ENCODE data around the gene GPLD1. TPM values are rescaled to one million over a fixed set of nuclear protein-coding genes. Genes with fewer than 3 reads are reported as not detected.
"Not testable (repeated sequence)": the region's sequence is repeated elsewhere in the genome, so short reads cannot be mapped to it uniquely, and the experiment has no call there.

GPLD1 gene
- total RNA-seq, 3 donors from 2014 or later: 0.38 to 0.87 (median 0.45) TPM

- ATAC-seq (no peak), DNase-seq (no peak)
- H3K4me3 Mint-ChIP-seq: no peak overlapping the region
- H3K36me3 Mint-ChIP-seq (ENCODE audit: insufficient read depth): peaks cover 8% of the 10 kb centered on the region
- no peaks in the 10 kb centered on the region for H3K9me3 Mint-ChIP-seq
- no peaks in the 10 kb centered on the region for H3K27me3 Mint-ChIP-seq (ENCODE audit: low read depth)
- H3K4me1 Mint-ChIP-seq (ENCODE audit: low read depth): no peaks in the 10 kb centered on the region
Observed at GRCh38 chr6:24429146-24429545, 60.2 kb downstream of the GPLD1 start.

DNA sequence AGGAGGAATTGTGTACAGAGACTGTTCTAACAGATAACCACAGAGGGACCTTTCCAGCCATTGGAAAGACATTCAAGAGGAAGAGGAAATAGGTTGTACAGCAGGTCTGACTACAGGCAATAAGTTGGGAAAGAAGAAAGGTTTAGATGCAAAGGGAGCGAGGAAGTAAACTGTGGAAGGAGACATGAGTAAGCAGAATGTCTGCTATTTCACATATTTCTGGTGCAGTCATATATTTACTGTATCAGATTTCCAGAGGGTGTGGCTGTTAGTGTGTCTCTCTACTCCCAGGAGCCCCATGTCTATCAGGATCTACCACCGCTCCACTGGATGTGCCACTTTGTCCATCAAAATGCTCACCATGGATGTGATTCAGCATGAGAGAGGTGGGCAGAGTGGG, 60.8 kb downstream of the GPLD1 start:
- Mint-ChIP-seq H3K4me3 (no peak overlapping the region), H3K9me3 (no peaks in the 10 kb centered on the region), H3K27me3 (ENCODE audit: low read depth) (no peaks in the 10 kb centered on the region), H3K4me1 (ENCODE audit: low read depth) (no peaks in the 10 kb centered on the region), H3K36me3 (ENCODE audit: insufficient read depth) (peaks cover 8% of the 10 kb centered on the region)
- ATAC-seq (no peak), DNase-seq (no peak)

- H3K4me3 Mint-ChIP-seq: no peak overlapping the region
- ATAC-seq (no peak), DNase-seq (no peak)
- H3K4me1 Mint-ChIP-seq (ENCODE audit: low read depth): no peaks in the 10 kb centered on the region
- H3K9me3 Mint-ChIP-seq: no peaks in the 10 kb centered on the region
- no peaks in the 10 kb centered on the region for H3K27me3 Mint-ChIP-seq (ENCODE audit: low read depth)
- H3K36me3 Mint-ChIP-seq (ENCODE audit: insufficient read depth): peaks cover 13% of the 10 kb centered on the region
Observed at GRCh38 chr6:24426729-24427446, 62.5 kb downstream of the GPLD1 start.

- no peaks in the 10 kb centered on the region for H3K27me3 Mint-ChIP-seq (ENCODE audit: low read depth)
Observed at GRCh38 chr6:24425091-24425490, 64.3 kb downstream of the GPLD1 start.

DNA sequence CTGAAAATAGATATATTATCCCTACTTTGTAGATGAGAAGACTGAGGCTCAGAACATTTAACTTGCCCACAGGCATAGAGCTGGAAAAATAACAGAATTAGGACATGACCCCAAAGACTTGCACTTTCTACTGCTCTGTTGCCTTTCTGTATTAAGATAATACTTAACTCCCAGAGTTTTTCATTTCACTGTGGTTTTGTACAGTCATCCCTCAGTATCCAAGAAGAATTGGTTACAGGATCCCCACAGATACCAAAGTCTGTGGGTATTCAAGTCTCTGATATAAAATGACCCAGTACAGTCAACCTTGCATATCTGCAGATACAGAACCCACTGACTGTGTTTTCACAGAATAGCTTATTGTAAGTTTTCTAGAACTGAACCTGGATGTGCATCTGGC, 69.9 kb downstream of the GPLD1 start:
- H3K9me3 Mint-ChIP-seq: no peaks in the 10 kb centered on the region
- H3K4me1 Mint-ChIP-seq (ENCODE audit: low read depth): no peaks in the 10 kb centered on the region
- H3K4me3 Mint-ChIP-seq: no peak overlapping the region
- no peak for ATAC-seq
- no peak for DNase-seq
- peaks cover 33% of the 10 kb centered on the region for H3K36me3 Mint-ChIP-seq (ENCODE audit: insufficient read depth)
- no peaks in the 10 kb centered on the region for H3K27me3 Mint-ChIP-seq (ENCODE audit: low read depth)

More at GRCh38 chr6:24425091-24425490, 64.3 kb downstream of the GPLD1 start:
- Mint-ChIP-seq H3K9me3 (no peaks in the 10 kb centered on the region), H3K4me3 (no peak overlapping the region), H3K36me3 (ENCODE audit: insufficient read depth) (peaks cover 22% of the 10 kb centered on the region), H3K4me1 (ENCODE audit: low read depth) (no peaks in the 10 kb centered on the region)
- DNase-seq (no peak), ATAC-seq (no peak)

GRCh38 chr6:24415753-24416152, 73.6 kb downstream of the GPLD1 start:
- H3K27me3 Mint-ChIP-seq (ENCODE audit: low read depth): no peaks in the 10 kb centered on the region
- ATAC-seq (no peak), DNase-seq (no peak)
- no peaks in the 10 kb centered on the region for H3K4me1 Mint-ChIP-seq (ENCODE audit: low read depth)
- H3K9me3 Mint-ChIP-seq: no peaks in the 10 kb centered on the region
- H3K36me3 Mint-ChIP-seq (ENCODE audit: insufficient read depth): peaks cover 36% of the 10 kb centered on the region
- H3K4me3 Mint-ChIP-seq: no peak overlapping the region

- not testable (repeated sequence) for H3K4me3 Mint-ChIP-seq; ATAC-seq; H3K27me3 Mint-ChIP-seq (ENCODE audit: low read depth); DNase-seq; H3K4me1 Mint-ChIP-seq (ENCODE audit: low read depth); H3K9me3 Mint-ChIP-seq
- H3K36me3 Mint-ChIP-seq (ENCODE audit: insufficient read depth): peaks cover 29% of the 10 kb centered on the region
Observed at GRCh38 chr6:24414531-24414930, 74.8 kb downstream of the GPLD1 start.

DNA sequence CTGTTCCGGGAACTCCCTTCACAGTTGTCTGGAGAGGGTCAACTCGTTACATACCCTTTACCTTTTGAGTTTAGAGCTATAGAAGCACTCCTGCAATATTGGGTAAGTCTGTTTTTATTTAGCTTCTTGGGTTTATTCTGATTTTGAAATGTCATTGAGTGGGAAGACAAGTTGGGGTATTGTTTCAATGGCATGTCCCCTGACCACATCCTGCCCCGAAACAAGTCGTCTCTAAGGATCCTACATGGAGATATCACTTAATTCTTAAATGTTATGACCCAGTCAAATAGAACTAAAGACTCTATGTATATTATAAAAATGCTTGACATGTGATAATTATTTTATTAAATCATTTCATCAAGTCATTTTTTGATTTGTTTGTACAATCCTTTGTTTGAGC, 77.1 kb downstream of the GPLD1 start:
- ATAC-seq: no peak
- Mint-ChIP-seq H3K4me3 (no peak overlapping the region), H3K36me3 (ENCODE audit: insufficient read depth) (peaks cover 24% of the 10 kb centered on the region), H3K9me3 (no peaks in the 10 kb centered on the region), H3K27me3 (ENCODE audit: low read depth) (no peaks in the 10 kb centered on the region), H3K4me1 (ENCODE audit: low read depth) (no peaks in the 10 kb centered on the region)
- no peak for DNase-seq

GRCh38 chr6:24410622-24411021, 78.8 kb downstream of the GPLD1 start:
- DNase-seq: no peak
- H3K36me3 Mint-ChIP-seq (ENCODE audit: insufficient read depth): peaks cover 20% of the 10 kb centered on the region
- H3K4me3 Mint-ChIP-seq: no peak overlapping the region

DNA sequence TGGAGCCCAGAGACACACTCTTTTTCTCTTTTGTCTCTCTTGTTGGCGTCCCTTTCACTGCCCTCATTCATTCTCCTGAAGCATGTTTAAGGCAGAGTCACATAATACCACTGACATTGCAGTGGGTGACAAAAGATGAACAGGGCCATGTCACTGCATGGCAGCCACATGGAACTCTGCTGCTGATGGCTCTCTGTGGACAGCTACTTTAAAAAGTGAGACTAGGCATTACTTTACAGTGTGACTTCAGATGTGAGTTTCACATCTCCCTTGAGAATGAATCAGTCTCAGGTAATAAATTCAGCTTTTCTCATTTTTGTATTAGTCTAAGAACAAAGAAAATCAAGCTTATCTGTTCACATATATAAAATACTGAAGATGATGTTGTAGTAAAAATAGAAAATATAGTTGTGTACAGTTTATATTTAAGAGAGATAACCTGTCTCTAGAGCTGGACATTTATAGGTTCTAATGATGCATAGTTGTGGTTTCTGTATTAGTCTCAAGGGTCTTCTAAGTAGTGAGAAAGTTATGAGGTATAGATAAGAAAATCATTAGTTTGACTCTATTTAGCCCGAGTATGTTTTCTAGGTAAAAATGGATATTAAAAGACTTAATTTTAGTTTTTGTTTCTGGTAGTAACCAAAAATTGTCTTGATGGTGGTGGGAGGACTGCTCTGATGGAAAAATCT, 80.5 kb downstream of the GPLD1 start:
- no peaks in the 10 kb centered on the region for H3K9me3 Mint-ChIP-seq

More at GRCh38 chr6:24410622-24411021, 78.8 kb downstream of the GPLD1 start:
- no peaks in the 10 kb centered on the region for H3K4me1 Mint-ChIP-seq (ENCODE audit: low read depth)
- H3K27me3 Mint-ChIP-seq (ENCODE audit: low read depth): no peaks in the 10 kb centered on the region
- no peaks in the 10 kb centered on the region for H3K9me3 Mint-ChIP-seq
- no peak for ATAC-seq

GRCh38 chr6:24405262-24405661, 84.1 kb downstream of the GPLD1 start:
- Mint-ChIP-seq H3K36me3 (ENCODE audit: insufficient read depth) (peaks cover 1% of the 10 kb centered on the region), H3K4me3 (no peak overlapping the region), H3K27me3 (ENCODE audit: low read depth) (peaks cover 6% of the 10 kb centered on the region), H3K4me1 (ENCODE audit: low read depth) (peaks cover 23% of the 10 kb centered on the region), H3K9me3 (no peaks in the 10 kb centered on the region)
- ATAC-seq (no peak), DNase-seq (no peak)

More for the DNA sequence above, 80.5 kb downstream of the GPLD1 start:
- no peak for ATAC-seq
- Mint-ChIP-seq H3K27me3 (ENCODE audit: low read depth) (no peaks in the 10 kb centered on the region), H3K4me3 (no peak overlapping the region), H3K4me1 (ENCODE audit: low read depth) (peaks cover 14% of the 10 kb centered on the region), H3K36me3 (ENCODE audit: insufficient read depth) (peaks cover 14% of the 10 kb centered on the region)
- DNase-seq: no peak

GRCh38 chr6:24403501-24403824, 85.9 kb downstream of the GPLD1 start:
- H3K27me3 Mint-ChIP-seq (ENCODE audit: low read depth): peaks cover 19% of the 10 kb centered on the region
- peaks cover 1% of the 10 kb centered on the region for H3K36me3 Mint-ChIP-seq (ENCODE audit: insufficient read depth)
- no peaks in the 10 kb centered on the region for H3K9me3 Mint-ChIP-seq
- H3K4me3 Mint-ChIP-seq: peak overlapping the region; percentile 95
- ATAC-seq: no peak
- peaks cover 23% of the 10 kb centered on the region for H3K4me1 Mint-ChIP-seq (ENCODE audit: low read depth)
- no peak for DNase-seq

GRCh38 chr6:24402697-24403500, 86.5 kb downstream of the GPLD1 start, which contains the start of gene MRS2:
TSS of gene MRS2 (plus strand) at chr6:24402936. CDS start at chr6:24403047, 111 bp downstream.
- peaks cover 20% of the 10 kb centered on the region for H3K27me3 Mint-ChIP-seq (ENCODE audit: low read depth)
- H3K9me3 Mint-ChIP-seq: no peaks in the 10 kb centered on the region

GRCh38 chr6:24401458-24401857, 87.9 kb downstream of the GPLD1 start:
- H3K27me3 Mint-ChIP-seq (ENCODE audit: low read depth): peaks cover 28% of the 10 kb centered on the region
- no peaks in the 10 kb centered on the region for H3K9me3 Mint-ChIP-seq

More at GRCh38 chr6:24402697-24403500, 86.5 kb downstream of the GPLD1 start, which contains the start of gene MRS2:
- ATAC-seq (peak; percentile 97), DNase-seq (peak; percentile 70)
- H3K4me3 Mint-ChIP-seq: peak within 1 kb of the TSS; percentile 95
- peaks cover 1% of the 10 kb centered on the region for H3K36me3 Mint-ChIP-seq (ENCODE audit: insufficient read depth)
- H3K4me1 Mint-ChIP-seq (ENCODE audit: low read depth): peaks cover 23% of the 10 kb centered on the region

More at GRCh38 chr6:24401458-24401857, 87.9 kb downstream of the GPLD1 start:
- DNase-seq (no peak), ATAC-seq (no peak)
- Mint-ChIP-seq H3K36me3 (ENCODE audit: insufficient read depth) (no peaks in the 10 kb centered on the region), H3K4me3 (no peak overlapping the region), H3K4me1 (ENCODE audit: low read depth) (peaks cover 23% of the 10 kb centered on the region)
